Activated CD8-positive, alpha-beta memory T cell treated with anti-CD3 and anti-CD28 coated beads for 4 hours (primary cell): ENCODE data around the gene ZSCAN2.
A peak's percentile ranks its signal among the peaks of the same experiment; 100 is the strongest.
"Not testable (repeated sequence)": the region's sequence is repeated elsewhere in the genome, so short reads cannot be mapped to it uniquely, and the experiment has no call there.

Source experiments
- DNase-seq, 2 donors: peaks; one replicate each; pipeline ENCODE4 v3.0.0-alpha.2; 2020; ENCODE audit warnings: low read depth in 2 of 2

The ZSCAN2 gene

GRCh38 chr15:84638103-84638502 is 37.3 kb downstream of the ZSCAN2 start:
- DNase-seq = no peak

GRCh38 chr15:84641871-84642270 is 41.1 kb downstream of the ZSCAN2 start:
- DNase-seq = not testable (repeated sequence)

- DNase-seq = not testable (repeated sequence)
Measured at GRCh38 chr15:84642640-84643039, 41.8 kb downstream of the ZSCAN2 start.

DNA sequence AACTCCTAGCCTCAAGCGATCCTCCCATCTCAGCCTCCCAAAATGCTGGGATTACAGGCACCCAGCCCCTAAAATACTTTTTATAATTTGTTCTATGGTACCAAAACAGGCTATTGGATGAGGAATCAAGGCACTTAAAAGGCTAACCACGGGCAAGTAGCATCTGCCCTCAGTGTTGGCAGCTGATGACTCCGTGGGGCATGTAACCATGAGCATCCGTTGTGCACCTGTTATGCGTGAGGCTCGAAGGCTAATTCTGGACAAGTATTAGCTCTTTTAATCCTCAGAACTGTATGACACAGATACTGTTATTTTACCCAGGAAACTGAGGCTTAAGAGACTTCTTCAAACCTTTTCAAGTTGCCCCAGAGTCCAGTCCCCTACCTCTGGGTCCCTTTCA is 43.0 kb downstream of the ZSCAN2 start:
- DNase-seq = no peak

GRCh38 chr15:84645496-84645895 is 44.7 kb downstream of the ZSCAN2 start:
- DNase-seq = no peak

DNA sequence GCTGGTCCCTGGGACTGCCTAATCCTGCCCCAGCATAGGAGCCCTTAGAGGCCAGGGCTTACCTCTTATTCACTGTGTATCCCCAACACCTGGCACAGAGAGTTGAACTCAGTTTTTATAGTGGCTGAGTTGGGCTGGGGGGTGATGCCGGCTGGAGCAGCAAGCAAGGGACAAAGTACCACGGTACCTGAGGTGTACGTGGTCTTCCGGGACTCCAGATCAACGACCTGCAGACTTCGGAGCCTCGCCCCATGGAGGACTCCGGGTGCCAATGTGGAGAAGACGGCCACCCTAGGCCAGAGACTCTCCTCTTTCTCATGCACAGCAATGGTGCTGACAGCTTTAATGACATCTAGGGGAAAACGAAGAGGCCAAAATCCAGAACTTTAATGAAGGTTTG is 45.2 kb downstream of the ZSCAN2 start:
- no peak for DNase-seq

DNA sequence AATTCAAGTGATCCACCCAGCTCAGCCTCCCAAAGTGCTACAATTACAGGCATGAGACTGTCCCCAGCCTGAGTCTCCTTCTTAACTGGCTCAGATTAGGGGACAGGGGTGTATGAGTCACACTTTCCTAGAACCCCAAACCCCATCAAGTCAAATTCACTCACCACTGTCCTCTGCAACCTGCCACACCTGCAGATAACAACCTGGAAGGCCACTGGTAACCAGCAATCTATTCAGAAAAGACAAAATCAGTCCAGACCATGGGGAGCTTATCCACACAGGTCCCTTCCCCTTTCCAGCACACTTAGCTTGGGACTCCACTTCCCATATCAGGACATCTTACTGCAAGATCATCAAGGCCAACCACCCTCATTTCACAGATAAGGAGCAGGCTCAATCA is 46.9 kb downstream of the ZSCAN2 start:
- no peak for DNase-seq

- DNase-seq = no peak
Measured at GRCh38 chr15:84648539-84648938, 47.7 kb downstream of the ZSCAN2 start.

GRCh38 chr15:84649706-84650105 is 48.9 kb downstream of the ZSCAN2 start:
- no peak for DNase-seq

GRCh38 chr15:84653584-84653909 is 52.7 kb downstream of the ZSCAN2 start:
- no peak for DNase-seq

- DNase-seq = peak; percentile 95 to 96
Measured at GRCh38 chr15:84653910-84654688, 53.3 kb downstream of the ZSCAN2 start, which contains the start of gene WDR73. Gene WDR73 (minus strand): TSS chr15:84654283. CDS start chr15:84654274, 9 bp downstream.

DNA sequence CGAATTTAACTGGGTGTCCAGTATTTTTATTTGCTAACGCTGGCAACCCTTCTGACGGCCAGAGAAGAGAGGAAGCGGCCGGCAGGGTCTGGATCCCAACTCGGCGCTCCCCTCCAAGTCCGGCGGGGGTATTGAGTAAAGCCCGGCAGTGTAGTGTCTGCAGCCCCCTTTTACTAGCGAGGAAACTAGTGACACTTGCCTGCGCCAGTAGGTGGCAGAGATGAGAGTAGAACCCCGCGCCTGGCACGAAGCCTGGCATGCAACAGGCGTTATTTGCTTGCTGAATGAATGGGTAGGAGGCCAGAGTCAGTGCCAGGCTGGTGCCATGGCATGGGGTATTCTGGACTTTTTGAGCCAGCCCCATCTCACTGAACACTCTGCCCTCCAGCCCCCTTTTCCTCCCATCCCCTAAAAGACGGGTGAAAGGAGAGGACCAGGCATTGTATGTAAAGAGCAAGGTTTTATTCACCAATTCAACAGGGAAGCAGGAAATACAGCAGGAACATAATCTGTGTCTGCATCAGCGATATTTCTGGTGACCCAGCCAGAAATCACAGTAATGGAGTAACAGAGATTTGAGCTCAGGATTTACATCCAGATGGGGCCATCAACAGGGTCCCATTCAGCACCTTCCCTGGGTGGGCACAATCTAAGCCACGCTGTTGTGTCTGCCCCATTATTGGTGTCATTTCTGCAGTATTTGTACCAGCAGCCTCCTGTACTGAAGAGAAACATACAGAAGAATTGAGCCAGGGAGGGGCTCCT is 54.1 kb downstream of the ZSCAN2 start:
- peak; percentile 60 to 67 for DNase-seq

DNA sequence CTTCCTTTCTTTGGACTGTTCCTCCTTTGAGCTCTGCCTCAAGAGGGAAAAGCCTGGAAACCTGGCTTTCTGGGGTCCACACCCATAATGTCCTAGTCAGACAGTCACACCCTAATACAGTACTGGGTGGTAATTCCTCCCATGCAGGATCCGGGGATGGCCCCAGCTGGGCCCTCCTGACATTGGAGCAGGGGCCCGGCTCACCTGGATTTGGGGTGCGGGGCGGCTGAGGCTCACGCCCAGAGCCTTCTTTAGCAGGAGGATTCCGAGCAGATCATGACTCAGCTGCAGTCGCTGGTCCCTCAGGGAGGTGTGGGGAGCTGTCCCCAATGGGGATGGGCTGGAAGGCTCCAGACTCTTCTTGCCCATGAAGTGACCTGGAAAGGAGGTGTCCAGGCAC is 56.2 kb downstream of the ZSCAN2 start:
- DNase-seq = no peak

DNA sequence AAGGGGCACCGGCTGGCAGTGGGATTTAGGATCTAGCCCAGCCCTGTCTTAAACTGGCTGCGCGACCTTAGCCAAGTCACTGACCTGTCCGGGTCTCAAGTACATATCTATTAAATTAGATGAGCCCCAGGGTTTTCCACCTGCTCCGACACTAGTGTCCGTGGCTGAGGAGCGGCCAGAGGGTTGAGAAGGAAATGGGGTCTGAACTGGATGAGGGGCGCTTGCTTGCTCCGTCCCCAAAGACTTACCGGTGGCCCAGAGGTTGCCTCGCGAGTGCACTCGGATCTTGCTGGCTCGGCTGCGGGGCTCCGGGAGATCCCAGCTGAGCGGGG is 56.9 kb downstream of the ZSCAN2 start:
- DNase-seq = no peak

- peak; percentile 68 to 70 for DNase-seq
Measured at GRCh38 chr15:84658080-84658787, 57.4 kb downstream of the ZSCAN2 start, which contains the start of gene NMB. Gene NMB (minus strand): TSS chr15:84658199. CDS start chr15:84658152, 47 bp downstream.

GRCh38 chr15:84658788-84659411 is 58.1 kb downstream of the ZSCAN2 start:
- DNase-seq = no peak

GRCh38 chr15:84659904-84660781 is 59.3 kb downstream of the ZSCAN2 start:
- DNase-seq = no peak

DNA sequence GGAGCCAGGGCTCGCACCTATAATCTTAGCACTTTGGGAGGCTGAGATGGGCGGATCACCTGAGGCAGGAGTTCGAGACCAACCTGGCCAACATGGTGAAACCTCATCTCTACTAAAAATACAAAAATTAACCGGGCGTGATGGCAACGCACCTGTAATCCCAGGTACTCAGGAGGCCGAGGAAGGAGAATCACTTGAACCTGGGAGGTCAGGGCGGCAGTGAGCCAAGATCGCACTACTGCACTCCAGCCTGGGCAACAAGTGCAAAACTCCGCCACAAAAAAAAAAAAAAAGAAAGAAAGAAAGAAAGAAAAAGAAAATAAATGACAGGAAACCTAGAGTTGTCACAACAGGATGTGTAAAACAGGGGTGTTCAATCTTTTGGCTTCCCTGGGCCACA is 60.2 kb downstream of the ZSCAN2 start:
- DNase-seq = no peak

DNA sequence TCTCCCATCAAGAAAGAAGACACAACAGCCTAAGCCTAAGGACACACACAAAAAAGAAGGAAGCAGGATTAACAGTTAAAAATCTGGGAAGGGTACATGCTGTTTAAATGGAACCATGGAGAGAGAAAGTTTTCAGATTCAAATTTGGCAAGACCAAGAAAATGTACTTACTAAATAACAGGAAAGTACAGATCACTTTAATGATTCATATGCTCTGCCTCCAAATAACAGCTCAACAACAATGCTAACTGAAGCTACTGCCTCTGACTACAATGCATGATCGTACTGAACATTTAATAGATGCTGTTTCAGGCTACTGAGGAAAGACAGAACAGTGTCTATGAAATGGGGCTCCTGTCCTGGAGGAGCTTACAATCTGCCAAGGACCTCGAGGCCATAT is 65.6 kb downstream of the ZSCAN2 start:
- no peak for DNase-seq

DNA sequence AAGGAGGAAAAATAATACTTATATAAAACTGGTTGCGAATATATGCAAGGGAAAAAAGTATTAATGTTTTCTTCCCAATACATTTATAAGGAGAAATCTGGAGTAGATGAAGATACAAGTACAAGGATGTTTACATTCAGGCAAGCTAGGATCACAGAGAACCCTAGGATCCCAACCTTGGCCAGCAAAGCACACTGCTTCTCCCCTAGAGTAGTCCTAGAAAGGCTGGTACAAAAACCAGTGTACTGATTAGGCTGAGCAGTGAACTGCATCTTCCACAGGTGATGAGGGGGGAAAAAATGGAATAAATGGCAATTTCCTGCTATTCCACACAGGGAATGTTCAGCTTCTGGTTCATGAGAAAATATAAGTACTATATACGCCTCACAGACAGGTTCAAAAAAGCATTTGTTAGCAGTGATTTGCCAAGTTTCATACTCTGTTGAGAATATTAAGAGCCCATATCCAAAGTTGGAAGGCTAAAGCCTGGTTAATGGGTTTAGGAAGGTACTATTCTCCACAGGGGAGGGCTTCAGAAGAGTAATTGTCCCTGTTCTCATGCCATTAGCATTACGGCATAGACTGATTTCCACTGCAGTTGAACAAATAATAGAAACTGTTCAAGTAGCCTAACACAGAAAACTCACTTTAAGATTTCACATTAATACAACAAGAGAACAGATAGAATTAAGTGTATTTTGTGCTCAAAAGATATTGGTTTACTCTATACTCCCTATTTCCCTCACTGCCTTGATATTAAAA is 67.6 kb downstream of the ZSCAN2 start:
- no peak for DNase-seq
